Hepatocyte (in vitro differentiated cells): ENCODE data around the gene FAM83F.

Experiments used
- EZH2 ChIP-seq: fragments of 200-600 bp; sonication (generic); IDR thresholded peaks from 2 replicates; pipeline ENCODE4 v1.6.1; 2016; ENCODE audit warnings: antibody characterized with exemption, mild to moderate bottlenecking, borderline replicate concordance
- EZH2phosphoT487 ChIP-seq: fragments of 200-600 bp; sonication (generic); IDR thresholded peaks from one replicate; pipeline ENCODE4 v1.6.1; 2018; ENCODE audit warnings: antibody characterized with exemption, mild to moderate bottlenecking, low read depth, moderate library complexity; ENCODE audit not compliant: unreplicated experiment, severe bottlenecking
- TF ChIP-seq, protein P1 (sequence below): fragments of 200-600 bp; sonication (generic); IDR thresholded peaks from 2 replicates; pipeline ENCODE4 v1.5.1; 2016; ENCODE audit warnings: antibody characterized with exemption, mild to moderate bottlenecking; ENCODE audit not compliant: poor library complexity

DNA sequence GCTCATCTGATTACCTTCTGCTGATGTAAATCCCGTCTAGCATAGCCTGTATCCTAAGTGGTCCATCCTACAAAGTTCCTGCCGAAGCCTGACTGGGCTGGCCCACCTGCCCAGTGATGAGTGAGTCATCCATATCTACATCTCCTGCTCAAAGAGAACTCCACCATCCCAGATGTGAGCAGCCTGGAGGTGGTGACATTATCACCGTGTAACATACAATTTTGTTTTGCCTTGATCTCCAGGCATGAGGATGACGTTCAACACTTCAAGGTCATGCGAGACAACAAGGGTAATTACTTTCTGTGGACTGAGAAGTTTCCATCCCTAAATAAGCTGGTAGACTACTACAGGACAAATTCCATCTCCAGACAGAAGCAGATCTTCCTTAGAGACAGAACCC lies 29.0 kb upstream of the FAM83F start:
- TF ChIP-seq, protein P1, sequence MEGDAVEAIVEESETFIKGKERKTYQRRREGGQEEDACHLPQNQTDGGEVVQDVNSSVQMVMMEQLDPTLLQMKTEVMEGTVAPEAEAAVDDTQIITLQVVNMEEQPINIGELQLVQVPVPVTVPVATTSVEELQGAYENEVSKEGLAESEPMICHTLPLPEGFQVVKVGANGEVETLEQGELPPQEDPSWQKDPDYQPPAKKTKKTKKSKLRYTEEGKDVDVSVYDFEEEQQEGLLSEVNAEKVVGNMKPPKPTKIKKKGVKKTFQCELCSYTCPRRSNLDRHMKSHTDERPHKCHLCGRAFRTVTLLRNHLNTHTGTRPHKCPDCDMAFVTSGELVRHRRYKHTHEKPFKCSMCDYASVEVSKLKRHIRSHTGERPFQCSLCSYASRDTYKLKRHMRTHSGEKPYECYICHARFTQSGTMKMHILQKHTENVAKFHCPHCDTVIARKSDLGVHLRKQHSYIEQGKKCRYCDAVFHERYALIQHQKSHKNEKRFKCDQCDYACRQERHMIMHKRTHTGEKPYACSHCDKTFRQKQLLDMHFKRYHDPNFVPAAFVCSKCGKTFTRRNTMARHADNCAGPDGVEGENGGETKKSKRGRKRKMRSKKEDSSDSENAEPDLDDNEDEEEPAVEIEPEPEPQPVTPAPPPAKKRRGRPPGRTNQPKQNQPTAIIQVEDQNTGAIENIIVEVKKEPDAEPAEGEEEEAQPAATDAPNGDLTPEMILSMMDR = no peak
- no peak for TF ChIP-seq EZH2phosphoT487
- TF ChIP-seq EZH2 = no peak
